ENCODE data around the gene NRXN2.

NRXN2 gene

GRCh38 chr11:64695548-64695947, 27.4 kb downstream of the NRXN2 start:
- DNase-seq = no peak

GRCh38 chr11:64694821-64695365, 28.1 kb downstream of the NRXN2 start:
- DNase-seq = no peak

DNA sequence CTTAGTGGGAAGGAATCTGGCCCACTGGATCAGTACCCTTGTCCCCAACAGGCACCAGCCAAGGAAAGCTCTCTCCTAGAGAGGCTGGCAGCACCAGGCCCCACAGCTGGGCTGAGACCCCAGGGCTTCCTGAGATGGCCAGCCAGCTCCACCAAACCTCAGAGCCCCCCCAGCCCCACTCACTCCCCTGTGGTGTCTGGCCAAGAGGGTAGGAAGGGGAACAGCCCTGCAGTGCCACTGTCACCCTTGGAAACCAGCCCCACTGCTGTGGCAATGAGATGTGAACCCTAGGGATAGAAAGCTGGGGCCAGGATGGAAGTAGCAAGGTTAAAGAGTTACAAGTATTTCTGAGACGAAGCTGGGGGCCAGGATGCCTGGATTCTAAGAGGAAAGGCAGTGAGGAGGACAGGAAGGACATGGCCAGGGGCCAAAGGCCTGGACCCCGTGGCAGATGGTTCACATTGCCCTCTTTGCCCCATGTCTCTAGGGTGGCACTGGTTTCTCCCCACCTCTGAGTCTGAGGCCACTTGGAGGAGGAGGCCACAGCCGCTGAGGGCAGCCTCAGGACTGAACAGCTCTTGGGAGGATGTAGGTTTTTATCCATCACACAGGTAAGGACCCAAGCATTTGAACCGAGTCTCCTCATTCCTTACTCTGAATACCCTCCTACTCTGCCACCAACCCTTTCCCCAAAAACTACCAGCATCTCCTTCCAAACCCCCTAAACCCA, 28.8 kb downstream of the NRXN2 start:
- DNase-seq = no peak

DNA sequence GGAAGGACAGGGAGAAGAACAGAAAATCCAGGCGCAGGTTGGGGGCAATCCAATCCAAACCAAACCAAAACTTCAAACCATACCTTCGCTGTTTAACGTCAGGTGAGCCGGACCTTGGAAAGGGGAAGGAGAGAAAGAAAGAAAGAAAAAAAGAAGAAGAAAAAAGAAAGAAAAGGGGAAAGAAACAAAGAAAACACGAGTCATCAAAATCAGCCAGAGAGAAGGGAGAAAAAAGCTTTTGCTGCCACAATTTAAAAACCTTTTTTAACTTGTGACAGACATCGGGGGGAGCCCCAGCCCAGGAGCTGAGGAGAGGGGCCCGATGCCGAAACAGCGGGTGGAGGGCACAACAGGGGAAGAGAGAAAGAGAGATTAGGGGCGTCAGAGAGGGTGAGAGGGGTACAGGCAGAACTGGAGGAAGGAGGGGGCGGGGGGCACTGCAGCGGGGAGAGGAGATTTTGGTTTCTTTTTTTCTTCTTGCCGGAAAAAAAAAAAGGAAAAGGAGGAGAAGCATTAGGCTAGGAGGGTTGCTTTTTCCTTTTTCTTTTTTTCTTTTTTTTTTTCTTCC, 30.1 kb downstream of the NRXN2 start:
- no peak for DNase-seq

DNA sequence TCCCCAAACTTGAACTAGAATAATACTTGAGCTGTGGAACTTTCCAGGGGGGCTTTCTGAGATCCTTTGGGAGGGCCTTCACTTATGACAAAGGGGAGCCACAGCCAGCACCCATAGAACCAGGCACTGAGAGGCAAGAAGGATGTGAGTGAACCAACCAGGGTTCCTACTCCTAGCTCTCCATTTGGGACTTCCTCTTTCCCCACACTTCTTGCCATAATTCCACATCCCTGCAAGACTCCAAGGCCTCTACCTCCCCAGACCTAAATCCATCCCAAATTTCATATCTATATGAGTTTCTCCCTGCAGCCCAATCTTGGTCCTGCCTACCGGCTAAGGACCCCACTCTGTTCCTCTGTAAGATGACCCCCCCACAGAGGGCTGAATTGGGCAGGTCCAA, 31.5 kb downstream of the NRXN2 start:
- DNase-seq = no peak

GRCh38 chr11:64690235-64690634, 32.8 kb downstream of the NRXN2 start:
- no peak for DNase-seq

DNA sequence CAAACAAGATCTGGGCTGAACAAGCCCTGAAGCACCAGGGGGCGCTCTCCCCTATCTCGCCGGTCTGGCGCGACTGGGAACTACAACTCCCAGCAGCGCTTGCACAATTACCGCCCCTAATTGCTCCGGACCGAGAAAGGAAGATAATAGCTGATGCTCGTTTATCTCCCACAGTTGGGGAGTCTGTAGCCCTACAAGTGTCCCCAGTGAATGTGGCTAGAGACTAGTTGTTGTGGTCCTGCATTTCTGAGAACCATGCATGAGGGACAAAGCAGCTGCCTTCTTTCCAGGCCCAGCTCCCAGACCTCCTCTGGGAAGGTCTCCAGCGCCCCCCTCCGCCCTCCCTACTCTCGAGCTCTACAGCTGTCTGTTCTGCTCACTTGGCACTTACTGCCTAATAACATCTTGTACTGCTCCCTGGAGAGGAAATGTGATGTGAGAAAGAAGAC, 34.4 kb downstream of the NRXN2 start:
- peak; percentile 95 for DNase-seq

DNA sequence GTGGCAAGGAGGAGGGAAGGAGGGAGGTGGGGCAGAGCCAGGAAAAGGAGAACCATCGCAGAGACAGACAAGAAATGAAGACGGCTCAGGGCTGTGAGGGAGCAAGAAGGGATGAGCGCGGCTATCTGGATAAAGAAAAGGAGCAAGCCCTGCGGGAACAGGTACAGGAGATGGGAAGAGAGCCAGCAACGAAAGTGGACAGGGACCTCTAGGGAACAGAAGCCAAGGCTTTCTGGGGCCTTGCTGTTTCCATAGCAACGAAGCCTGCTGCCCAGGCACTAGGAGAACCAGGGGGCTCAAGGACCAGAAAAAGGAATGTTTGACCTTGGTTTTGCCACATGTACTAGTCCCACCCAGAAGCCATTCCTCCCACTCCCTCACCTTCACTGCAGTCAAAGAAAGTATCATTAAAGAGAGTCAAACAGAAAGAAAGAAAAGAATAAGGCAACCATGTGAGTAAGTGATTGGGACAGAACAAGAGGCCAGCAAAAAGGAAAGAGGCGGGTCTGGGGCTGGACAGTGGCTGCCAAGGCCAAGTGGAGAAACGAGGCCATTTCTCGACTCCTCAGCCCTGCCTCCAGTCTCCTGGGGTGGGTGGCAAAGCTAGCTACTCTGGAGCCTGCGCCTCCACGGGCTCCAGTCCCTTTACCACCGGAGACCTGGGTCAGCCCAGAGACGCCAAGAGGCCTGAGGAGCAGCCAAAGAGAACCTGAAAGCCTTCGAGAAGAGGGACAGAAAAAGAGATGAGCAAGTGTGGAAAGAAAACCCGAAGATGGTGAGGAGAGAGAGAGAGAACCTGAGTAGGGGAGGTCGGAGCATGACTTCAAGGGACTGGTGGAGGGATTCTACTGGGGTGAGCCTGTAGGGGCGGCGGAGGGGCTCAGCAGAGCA, 35.1 kb downstream of the NRXN2 start:
- DNase-seq = no peak

DNA sequence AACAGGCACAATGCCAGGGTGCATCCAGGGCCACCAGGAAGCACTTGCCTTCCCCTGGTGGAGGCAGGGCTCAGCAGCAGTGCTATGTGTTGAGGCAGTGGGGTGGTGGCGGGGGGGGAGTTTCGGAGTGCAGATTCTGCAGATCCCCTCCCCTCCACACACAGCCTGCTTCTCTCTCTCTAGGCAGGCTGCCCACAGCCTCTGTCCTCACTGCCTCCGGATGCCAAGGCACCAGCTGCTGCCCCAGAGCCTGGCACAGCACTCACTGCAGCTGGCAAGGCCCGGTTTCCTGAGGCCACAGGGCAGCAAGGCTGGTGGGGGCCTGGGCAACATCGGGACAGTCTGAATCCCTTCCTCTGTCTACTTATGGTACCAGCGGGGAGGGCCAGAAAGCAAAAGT, 35.8 kb downstream of the NRXN2 start:
- DNase-seq = no peak

DNA sequence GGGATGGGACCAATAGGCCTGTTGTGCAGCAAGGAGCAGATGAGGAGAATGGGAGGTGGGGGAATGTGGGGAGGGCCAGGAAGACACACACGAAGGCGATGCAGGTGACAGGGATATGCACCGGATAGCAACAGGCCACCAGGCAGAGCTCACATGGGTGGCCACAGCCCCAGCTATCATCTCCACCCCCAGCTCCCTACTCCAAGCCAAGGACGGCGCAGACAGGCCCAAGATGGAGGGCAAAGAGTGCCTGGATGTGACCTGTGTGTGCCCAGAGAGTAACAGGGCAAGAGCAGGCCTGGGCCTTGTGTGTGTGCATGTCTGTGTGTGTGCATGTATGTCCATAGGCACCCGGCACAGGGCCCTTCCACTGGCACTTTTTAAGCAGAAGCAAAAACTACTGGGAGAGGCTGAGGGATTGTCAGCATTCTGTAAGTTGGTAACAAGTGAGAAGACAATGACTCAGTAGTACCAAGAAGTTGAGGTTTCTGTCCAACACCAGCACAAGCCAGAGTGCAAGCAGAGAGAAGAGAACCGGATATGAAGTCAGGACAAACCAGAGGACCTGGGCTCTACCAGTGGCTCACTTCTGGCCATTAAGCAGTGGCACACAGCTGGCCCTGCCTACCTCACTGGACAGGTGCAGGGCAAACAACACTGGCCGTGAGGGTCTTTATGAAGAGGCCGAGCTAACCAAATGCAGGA, 36.4 kb downstream of the NRXN2 start:
- no peak for DNase-seq

- DNase-seq = no peak
Measured at GRCh38 chr11:64685536-64685935, 37.5 kb downstream of the NRXN2 start.

DNA sequence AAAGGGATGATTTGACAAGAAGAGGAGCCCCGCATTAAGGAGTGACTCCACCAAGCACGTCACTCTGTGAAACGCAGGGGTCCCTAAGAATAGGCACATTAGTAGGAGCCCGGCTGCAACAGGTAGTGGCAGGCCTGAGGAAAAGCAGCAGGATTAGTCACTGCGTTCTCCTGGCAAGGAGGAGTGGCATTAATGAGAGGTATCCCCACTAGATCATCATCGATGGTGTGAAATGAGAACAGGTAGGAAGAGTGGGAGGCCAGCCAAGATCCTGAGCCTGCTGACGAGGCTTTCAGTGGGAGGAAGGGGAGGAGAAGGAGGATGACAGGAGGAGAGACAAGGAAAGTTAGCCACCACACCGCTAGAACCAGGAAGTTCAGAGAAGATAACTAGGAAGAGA, 38.6 kb downstream of the NRXN2 start:
- no peak for DNase-seq

DNA sequence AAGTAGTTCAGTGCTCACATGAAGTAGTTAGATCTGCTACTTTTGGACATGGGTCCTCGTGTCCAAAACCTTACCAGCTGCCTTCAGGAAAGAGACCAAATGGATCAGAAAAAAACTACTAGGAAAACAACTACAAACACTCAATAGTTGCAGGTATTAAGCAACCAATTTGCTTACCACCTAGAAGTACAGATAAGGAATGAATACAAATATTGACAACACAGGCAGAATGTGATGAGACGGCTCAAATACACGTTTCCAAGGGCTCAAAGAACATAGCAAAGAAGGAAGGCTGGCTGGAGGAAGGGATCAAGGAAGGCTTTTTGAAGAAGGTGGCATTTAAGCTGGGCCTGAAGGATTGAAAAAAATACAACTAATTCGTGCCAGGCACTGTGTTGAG, 41.8 kb downstream of the NRXN2 start:
- no peak for DNase-seq

GRCh38 chr11:64679846-64680245, 43.2 kb downstream of the NRXN2 start:
- DNase-seq = no peak

DNA sequence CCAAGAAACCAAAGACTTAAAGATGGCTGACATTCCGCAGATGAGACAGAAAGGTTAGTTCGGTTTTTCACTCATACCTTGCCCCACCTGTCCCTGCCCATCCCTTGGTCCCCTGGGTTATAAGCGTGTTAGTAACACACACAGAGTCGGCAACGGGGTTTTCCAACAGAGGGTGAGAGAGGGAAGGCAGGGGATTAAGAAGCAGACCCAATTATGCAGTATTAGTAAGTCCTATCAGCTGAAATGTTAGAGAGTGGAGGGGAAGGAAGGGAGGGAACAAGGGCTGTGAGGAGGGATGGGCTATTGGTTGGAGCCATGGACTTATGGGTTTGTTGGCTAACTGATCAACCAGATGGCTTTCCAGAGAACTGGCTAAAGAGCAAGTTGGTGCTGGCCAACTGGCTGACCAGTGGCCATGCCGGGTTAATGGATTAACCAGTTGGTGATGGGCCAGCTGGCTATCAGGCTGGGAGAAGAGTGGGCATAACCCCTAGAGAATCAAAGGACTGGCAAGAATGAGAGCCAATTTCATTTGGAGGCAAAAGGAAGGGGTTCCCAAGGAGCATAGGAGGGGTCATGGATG, 45.5 kb downstream of the NRXN2 start:
- no peak for DNase-seq

- DNase-seq = no peak
Measured at GRCh38 chr11:64676261-64676615, 46.8 kb downstream of the NRXN2 start.

DNA sequence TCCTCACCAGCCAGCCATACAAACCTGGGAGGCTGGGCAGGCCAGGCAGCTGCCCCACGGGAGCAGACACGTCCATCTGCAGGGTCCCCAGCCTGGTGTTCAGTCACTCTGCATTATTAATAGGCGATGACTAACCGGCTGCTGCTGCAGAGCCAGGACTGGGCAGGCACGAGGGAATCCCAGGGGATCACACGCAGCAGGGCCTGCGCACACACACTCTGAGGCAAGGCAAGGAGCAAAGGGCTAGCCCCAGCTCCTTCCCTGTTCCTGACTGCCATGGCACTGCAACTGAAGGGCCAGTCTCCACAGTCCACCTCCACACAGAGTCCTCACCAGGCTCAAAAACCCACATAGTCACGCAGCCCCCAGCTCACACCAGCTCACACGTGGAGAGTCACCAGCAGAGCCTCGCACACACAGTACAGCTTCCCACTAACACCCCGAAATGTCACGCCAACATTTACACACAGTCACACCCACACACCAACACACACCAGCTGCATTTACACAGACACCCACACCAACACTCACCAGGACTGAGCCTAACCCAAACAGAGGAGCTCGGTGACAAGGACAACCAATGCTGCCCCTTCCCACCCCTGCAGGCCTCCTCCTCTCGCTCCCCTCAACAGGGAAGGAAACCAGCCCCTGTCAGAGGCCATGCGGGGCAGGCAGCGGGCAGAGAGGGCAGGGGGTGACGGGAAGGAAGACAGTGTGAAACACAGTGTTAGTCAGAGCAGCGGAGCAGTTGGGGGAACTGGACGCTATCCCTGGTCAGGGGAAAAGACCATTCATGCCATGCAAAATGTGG, 47.3 kb downstream of the NRXN2 start:
- DNase-seq = peak; percentile 85

- no peak for DNase-seq
Measured at GRCh38 chr11:64674774-64675173, 48.2 kb downstream of the NRXN2 start.

DNA sequence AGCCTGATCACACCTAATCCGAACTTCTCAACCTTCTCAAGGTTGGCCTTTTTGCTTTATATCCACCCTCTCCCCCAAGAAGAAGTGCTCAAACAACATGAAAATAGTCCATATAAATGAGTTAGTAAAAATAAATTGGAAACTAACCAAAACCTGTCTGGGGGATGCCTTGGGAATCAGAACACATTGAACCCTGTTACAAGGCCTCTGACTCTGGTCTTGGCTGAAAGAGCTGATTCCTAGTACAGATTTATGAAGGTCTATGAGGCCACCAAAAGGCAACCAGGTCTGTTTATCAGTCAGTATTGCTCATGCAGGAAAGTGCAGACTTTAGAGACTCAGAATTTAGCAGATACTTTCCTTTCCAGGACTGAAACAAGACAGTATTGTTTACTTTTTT, 49.7 kb downstream of the NRXN2 start:
- DNase-seq = no peak

GRCh38 chr11:64672875-64673274, 50.1 kb downstream of the NRXN2 start:
- no peak for DNase-seq

DNA sequence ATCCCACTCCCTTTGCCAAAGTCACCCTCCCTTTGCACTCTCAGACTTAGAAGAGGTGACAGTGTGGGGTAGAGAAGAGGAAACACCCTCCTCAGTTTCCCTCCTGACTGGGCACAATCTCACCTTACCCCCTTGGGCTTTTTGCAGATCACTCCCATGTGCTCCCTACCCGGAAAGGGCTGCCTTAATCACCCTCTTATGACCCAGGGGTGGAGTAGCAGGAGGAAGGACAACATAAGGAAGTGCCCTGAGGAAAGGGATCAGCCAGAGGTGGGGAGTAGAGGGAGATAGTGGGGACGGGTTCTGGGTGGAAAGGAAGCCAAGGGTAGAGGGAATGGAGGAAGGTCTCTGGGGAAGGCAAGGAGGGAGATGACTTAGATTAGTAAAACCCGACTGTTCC, 52.0 kb downstream of the NRXN2 start:
- no peak for DNase-seq
